CD4-positive, alpha-beta T cell (primary cell): ENCODE data around the gene PHLDB1. TPM values are rescaled to one million over a fixed set of nuclear protein-coding genes. Genes with fewer than 3 reads are reported as not detected.

Source experiments
- ATAC-seq: fragments of 200-7000 bp; cut with Tn5 transposase; one replicate; pipeline ENCODE4 v1.10.0; 2022; ENCODE audit warnings: mild to moderate bottlenecking; ENCODE audit not compliant: poor library complexity
- CTCF ChIA-PET: fragments of 350-600 bp; sonication (Branson Sonifier 250); formaldehyde crosslinking; loops from one replicate; lab custom pipeline; 2021; ENCODE audit warnings: antibody characterized with exemption, inconsistent platforms; lab: Charles Lee
- POLR2A ChIA-PET: fragments of 350-600 bp; sonication (Branson Sonifier 250); formaldehyde crosslinking; loops from one replicate; lab custom pipeline; 2021; ENCODE audit warnings: antibody characterized with exemption, inconsistent platforms; lab: Charles Lee
- DNase-seq, 14 experiments: peaks; one replicate each; pipeline ENCODE4 v3.0.0-alpha.2; 2013 to 2020; ENCODE audit warnings: mixed read lengths in 2 of 14
- H3K27ac ChIP-seq, 2 donors: one replicate each; pipeline versions ENCODE4 v1.5.1 to v1.7.0; 2013; ENCODE audit warnings: low read length in 2 of 2, low read depth in 1 of 2, mild to moderate bottlenecking in 1 of 2
- H3K27me3 ChIP-seq, 2 experiments: 1 replicate in 1 of 2; 2 replicates in 1 of 2; pipeline versions ENCODE4 v1.6.1 to v1.7.0; 2013; ENCODE audit warnings: low read length in 2 of 2, control low read depth in 1 of 2, mild to moderate bottlenecking in 1 of 2, moderate library complexity in 1 of 2; ENCODE audit not compliant: insufficient read depth in 2 of 2, control insufficient read depth in 1 of 2
- H3K36me3 ChIP-seq: one replicate; pipeline ENCODE4 v1.6.1; 2013; ENCODE audit warnings: low read length, control low read depth; ENCODE audit not compliant: insufficient read depth
- H3K4me1 ChIP-seq: one replicate; pipeline ENCODE4 v1.6.1; 2013; ENCODE audit warnings: low read length, control low read depth; ENCODE audit not compliant: insufficient read depth
- H3K4me3 ChIP-seq: one replicate; pipeline ENCODE4 v1.5.1; 2013; ENCODE audit warnings: mild to moderate bottlenecking, low read length, moderate library complexity
- H3K9me3 ChIP-seq, 2 experiments: 1 replicate in 1 of 2; 2 replicates in 1 of 2; pipeline versions ENCODE4 v1.6.1 to v1.7.0; 2013; ENCODE audit warnings: low read length in 2 of 2, mild to moderate bottlenecking in 2 of 2, control low read depth in 1 of 2, moderate library complexity in 1 of 2; ENCODE audit not compliant: control insufficient read depth in 1 of 2, insufficient read depth in 1 of 2
- H3K27ac Mint-ChIP-seq: one replicate; pipeline ENCODE4 v1.8.0; 2020; ENCODE audit warnings: mixed read lengths
- H3K27me3 Mint-ChIP-seq: one replicate; pipeline ENCODE4 v1.8.0; 2021; ENCODE audit warnings: mixed read lengths
- H3K36me3 Mint-ChIP-seq: one replicate; pipeline ENCODE4 v1.8.0; 2021; ENCODE audit warnings: low read depth, mixed read lengths
- H3K4me1 Mint-ChIP-seq: one replicate; pipeline ENCODE4 v1.8.0; 2021; ENCODE audit warnings: low read depth, mixed read lengths
- H3K4me3 Mint-ChIP-seq: one replicate; pipeline ENCODE4 v1.8.0; 2020; ENCODE audit warnings: mild to moderate bottlenecking, mixed read lengths
- H3K9me3 Mint-ChIP-seq: one replicate; pipeline ENCODE4 v1.8.0; 2020; ENCODE audit warnings: mixed read lengths
- intact Hi-C, 2 experiments: fragments of 100-400 bp; cut with DNase I in 1 of 2; cut with micrococcal nuclease in 1 of 2; formaldehyde crosslinking; loops; one replicate each; pipeline versions ENCODE4 v1.15.1 to v1.9.0; 2023 to 2025; cut with DNase I, micrococcal nuclease
- total RNA-seq, 174 experiments: library from RNA in 2 of 174; stranded (reverse) in 2 of 174; gene quantifications; one replicate each; pipeline ENCODE4 v1.2.3 and lab custom pipeline; 2021 to 2026
- TF ChIP-seq, protein P1 (sequence below): fragments of 200-600 bp; IDR thresholded peaks from one replicate; pipeline ENCODE4 v1.8.0; 2022; ENCODE audit warnings: antibody characterized with exemption, mild to moderate bottlenecking

The PHLDB1 gene
- total RNA-seq, 2 experiments from 2014 or later = 1.8 to 2.3 TPM

GRCh38 chr11:118699506-118700220, 92.2 kb downstream of the PHLDB1 start:
- ChIA-PET POLR2A (interaction anchor here (0.6 to 3.5 kb wide), 17 partner anchors 10 to 838 kb away, joined by 3 to 50 read pairs (median 3); partner anchors contain the start of genes ARCN1, BCL9L, DDX6 and KMT2A), CTCF (interaction anchor here (3.2 kb wide), 1 partner anchor 10 kb away, joined by 21 read pairs; no protein-coding TSS in a partner anchor)
- peak overlapping the region; percentile 48 to 65 for H3K27ac ChIP-seq
- no peaks in the 10 kb centered on the region for H3K36me3 Mint-ChIP-seq
- no peaks in the 10 kb centered on the region for H3K27me3 Mint-ChIP-seq
- peaks cover 3% of the 10 kb centered on the region for H3K9me3 Mint-ChIP-seq
- H3K27ac Mint-ChIP-seq = peak overlapping the region; percentile 97
- no peaks in the 10 kb centered on the region for H3K36me3 ChIP-seq
- H3K4me3 Mint-ChIP-seq = peak overlapping the region; percentile 68
- DNase-seq (peak; percentile 48 to 95 (median 60)), ATAC-seq (peak; percentile 97)
- peaks cover 71% of the 10 kb centered on the region for H3K4me1 ChIP-seq
- no peak overlapping the region for H3K4me3 ChIP-seq
- intact Hi-C loops = loop anchor here in 1 of 2 experiments (5.0 to 10.0 kb wide), 2 partner anchors 178 to 255 kb away; partner anchors contain the start of gene UPK2
- peaks cover 56% of the 10 kb centered on the region for H3K4me1 Mint-ChIP-seq
- peaks cover 0 to 7% of the 10 kb centered on the region in 2 experiments for H3K9me3 ChIP-seq
- H3K27me3 ChIP-seq = no peaks in the 10 kb centered on the region
- TF ChIP-seq, protein P1, sequence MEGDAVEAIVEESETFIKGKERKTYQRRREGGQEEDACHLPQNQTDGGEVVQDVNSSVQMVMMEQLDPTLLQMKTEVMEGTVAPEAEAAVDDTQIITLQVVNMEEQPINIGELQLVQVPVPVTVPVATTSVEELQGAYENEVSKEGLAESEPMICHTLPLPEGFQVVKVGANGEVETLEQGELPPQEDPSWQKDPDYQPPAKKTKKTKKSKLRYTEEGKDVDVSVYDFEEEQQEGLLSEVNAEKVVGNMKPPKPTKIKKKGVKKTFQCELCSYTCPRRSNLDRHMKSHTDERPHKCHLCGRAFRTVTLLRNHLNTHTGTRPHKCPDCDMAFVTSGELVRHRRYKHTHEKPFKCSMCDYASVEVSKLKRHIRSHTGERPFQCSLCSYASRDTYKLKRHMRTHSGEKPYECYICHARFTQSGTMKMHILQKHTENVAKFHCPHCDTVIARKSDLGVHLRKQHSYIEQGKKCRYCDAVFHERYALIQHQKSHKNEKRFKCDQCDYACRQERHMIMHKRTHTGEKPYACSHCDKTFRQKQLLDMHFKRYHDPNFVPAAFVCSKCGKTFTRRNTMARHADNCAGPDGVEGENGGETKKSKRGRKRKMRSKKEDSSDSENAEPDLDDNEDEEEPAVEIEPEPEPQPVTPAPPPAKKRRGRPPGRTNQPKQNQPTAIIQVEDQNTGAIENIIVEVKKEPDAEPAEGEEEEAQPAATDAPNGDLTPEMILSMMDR = no peak

- Histone ChIP-seq H3K36me3 (no peaks in the 10 kb centered on the region), H3K4me1 (peaks cover 58% of the 10 kb centered on the region), H3K4me3 (no peak overlapping the region), H3K27ac (peak overlapping the region in 1 of 2 donors; percentile 41), H3K9me3 (peaks cover 0 to 7% of the 10 kb centered on the region in 2 experiments), H3K27me3 (no peaks in the 10 kb centered on the region)
- ATAC-seq (no peak), DNase-seq (peak in 1 of 14 experiments; percentile 51)
- POLR2A ChIA-PET = interaction anchor here (0.6 to 1.1 kb wide), 2 partner anchors 10 to 243 kb away, joined by 3 to 4 read pairs; no protein-coding TSS in a partner anchor
- TF ChIP-seq, protein P1 = no peak
- Mint-ChIP-seq H3K36me3 (no peaks in the 10 kb centered on the region), H3K4me1 (peaks cover 53% of the 10 kb centered on the region), H3K27me3 (no peaks in the 10 kb centered on the region), H3K27ac (peak overlapping the region; percentile 92), H3K4me3 (peak overlapping the region; percentile 30), H3K9me3 (peaks cover 3% of the 10 kb centered on the region)
- CTCF ChIA-PET = interaction anchor here (0.6 kb wide), 1 partner anchor 18 kb away, joined by 3 read pairs; no protein-coding TSS in a partner anchor
- intact Hi-C loops = no loop called here
Measured at GRCh38 chr11:118703563-118704106, 96.2 kb downstream of the PHLDB1 start.

DNA sequence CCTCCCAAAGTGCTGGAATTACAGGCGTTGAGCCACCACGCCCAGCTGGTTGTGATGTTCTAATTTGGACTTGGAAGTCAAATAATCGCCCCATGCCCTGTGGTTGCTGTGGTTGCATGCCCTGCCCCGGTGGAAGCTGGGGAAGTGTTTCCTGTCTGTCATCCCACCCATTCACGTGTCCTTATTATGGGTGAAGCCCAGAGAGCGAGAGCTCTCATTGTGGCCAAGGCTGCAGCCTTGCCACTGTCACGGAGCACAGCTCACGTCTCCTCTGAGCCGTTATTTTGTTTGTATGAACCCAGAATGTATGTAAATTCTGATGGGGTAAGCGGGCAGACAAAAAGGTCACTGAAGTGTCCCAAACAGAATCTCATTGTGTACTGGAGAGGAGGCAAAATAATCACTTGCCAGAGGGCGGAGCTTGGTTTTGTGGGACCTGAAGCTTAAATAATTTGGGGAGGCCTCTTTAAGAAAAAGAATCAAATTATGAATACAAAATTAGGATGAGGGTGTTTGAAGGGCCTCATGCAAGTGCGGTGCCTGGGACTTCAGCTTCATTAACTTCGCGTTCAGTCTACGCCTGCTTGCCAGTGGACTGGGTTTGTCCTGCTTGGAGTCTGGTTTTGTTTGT, 97.8 kb downstream of the PHLDB1 start:
- CTCF ChIA-PET = interaction anchor here (0.5 to 2.4 kb wide), 5 partner anchors 15 to 91 kb away, joined by 3 to 20 read pairs (median 3); no protein-coding TSS in a partner anchor
- no peaks in the 10 kb centered on the region for H3K27me3 Mint-ChIP-seq
- H3K4me1 Mint-ChIP-seq = peaks cover 42% of the 10 kb centered on the region
- Histone ChIP-seq H3K27ac (peak overlapping the region; percentile 14 to 60), H3K36me3 (no peaks in the 10 kb centered on the region), H3K27me3 (no peaks in the 10 kb centered on the region), H3K4me3 (no peak overlapping the region), H3K9me3 (peaks cover 0 to 7% of the 10 kb centered on the region in 2 experiments), H3K4me1 (peaks cover 42% of the 10 kb centered on the region)
- peak overlapping the region; percentile 92 for H3K27ac Mint-ChIP-seq
- ATAC-seq (peak; percentile 74), DNase-seq (peak in 13 of 14 experiments; percentile 26 to 87 (median 45))
- POLR2A ChIA-PET = interaction anchor here (0.6 to 2.3 kb wide), 19 partner anchors 10 to 397 kb away, joined by 3 to 55 read pairs (median 5); partner anchors contain the start of genes CENATAC, DDX6, DPAGT1 and RPS25
- intact Hi-C loops = no loop called here
- H3K9me3 Mint-ChIP-seq = peaks cover 3% of the 10 kb centered on the region
- H3K36me3 Mint-ChIP-seq = no peaks in the 10 kb centered on the region
- H3K4me3 Mint-ChIP-seq = peak overlapping the region; percentile 84
- TF ChIP-seq, protein P1 = no peak
